Panc1 (cell line): ENCODE data around the gene OR2AJ1.

Experiments
- CTCF ChIP-seq: fragments of 450-650 bp; IDR thresholded peaks from 2 replicates; pipeline ENCODE4 v1.5.1; 2017; ENCODE audit warnings: mild to moderate bottlenecking
- REST ChIP-seq, 2 experiments: IDR thresholded peaks; 2 replicates each; pipeline ENCODE4 v1.6.1; 2011 to 2012; ENCODE audit warnings: low read depth in 2 of 2, control low read depth in 1 of 2, low read length in 1 of 2, mild to moderate bottlenecking in 1 of 2, moderate library complexity in 1 of 2; ENCODE audit not compliant: insufficient read depth in 1 of 2
- TCF7L2 ChIP-seq: IDR thresholded peaks from 2 replicates; pipeline ENCODE4 v1.6.1; 2011; ENCODE audit warnings: mild to moderate bottlenecking, low read depth, low read length, inconsistent platforms

- TF ChIP-seq CTCF: no peak
- TF ChIP-seq REST (IDR thresholded peaks at IDR 0.05; ENCODE audit: insufficient read depth in 1 of 2, low read depth in 2 of 2, low read length in 1 of 2): no peak
- TF ChIP-seq TCF7L2: no peak
These were observed 41.3 kb upstream of the OR2AJ1 start for GRCh38 chr1:247883346-247883745.
